ENCODE data around the gene OR2A1. TPM values are rescaled to one million over a fixed set of nuclear protein-coding genes. Genes with fewer than 3 reads are reported as not detected.
"Not testable (repeated sequence)": the region's sequence is repeated elsewhere in the genome, so short reads cannot be mapped to it uniquely, and the experiment has no call there.

OR2A1 gene
- total RNA-seq: not detected

GRCh38 chr7:144311872-144312469 lies at the start of gene OR2A1:
Gene OR2A1, plus strand, starts transcription at chr7:144312419. Its CDS starts 5,706 bp downstream, at chr7:144318125.
- ATAC-seq, H3K9me3 Mint-ChIP-seq: not testable (repeated sequence)

GRCh38 chr7:144264692-144265091 lies 47.5 kb upstream of the OR2A1 start, which contains the start of gene OR2A7:
Gene OR2A7, minus strand, starts transcription at chr7:144264792. Its CDS starts 5,164 bp downstream, at chr7:144259628.
- not testable (repeated sequence) for H3K4me3 Mint-ChIP-seq; ATAC-seq; H3K27me3 Mint-ChIP-seq (ENCODE audit: low read depth)

More at GRCh38 chr7:144311872-144312469, at the start of gene OR2A1:
- not testable (repeated sequence) for H3K4me1 Mint-ChIP-seq (ENCODE audit: low read depth); H3K36me3 Mint-ChIP-seq (ENCODE audit: insufficient read depth); H3K27me3 Mint-ChIP-seq (ENCODE audit: low read depth); DNase-seq; H3K4me3 Mint-ChIP-seq

GRCh38 chr7:144269188-144269587 lies 43.0 kb upstream of the OR2A1 start, which contains the start of gene CTAGE8:
Gene CTAGE8, minus strand, starts transcription at chr7:144269288. Its CDS starts 38 bp downstream, at chr7:144269250.
- not testable (repeated sequence) for ATAC-seq; H3K4me3 Mint-ChIP-seq; H3K4me1 Mint-ChIP-seq (ENCODE audit: low read depth); H3K27me3 Mint-ChIP-seq (ENCODE audit: low read depth); H3K9me3 Mint-ChIP-seq; DNase-seq; H3K36me3 Mint-ChIP-seq (ENCODE audit: insufficient read depth)

More at GRCh38 chr7:144264692-144265091, 47.5 kb upstream of the OR2A1 start, which contains the start of gene OR2A7:
- H3K9me3 Mint-ChIP-seq; DNase-seq; H3K36me3 Mint-ChIP-seq (ENCODE audit: insufficient read depth); H3K4me1 Mint-ChIP-seq (ENCODE audit: low read depth): not testable (repeated sequence)

GRCh38 chr7:144275281-144275680 lies 36.9 kb upstream of the OR2A1 start:
- DNase-seq; H3K4me3 Mint-ChIP-seq; H3K9me3 Mint-ChIP-seq; H3K27me3 Mint-ChIP-seq (ENCODE audit: low read depth); H3K4me1 Mint-ChIP-seq (ENCODE audit: low read depth); ATAC-seq; H3K36me3 Mint-ChIP-seq (ENCODE audit: insufficient read depth): not testable (repeated sequence)

- not testable (repeated sequence) for H3K9me3 Mint-ChIP-seq; H3K4me1 Mint-ChIP-seq (ENCODE audit: low read depth); H3K4me3 Mint-ChIP-seq; ATAC-seq; H3K36me3 Mint-ChIP-seq (ENCODE audit: insufficient read depth); DNase-seq; H3K27me3 Mint-ChIP-seq (ENCODE audit: low read depth)
Observed at GRCh38 chr7:144280010-144280409, 32.2 kb upstream of the OR2A1 start.

- ATAC-seq; H3K36me3 Mint-ChIP-seq (ENCODE audit: insufficient read depth); H3K4me1 Mint-ChIP-seq (ENCODE audit: low read depth); H3K27me3 Mint-ChIP-seq (ENCODE audit: low read depth); H3K4me3 Mint-ChIP-seq; DNase-seq; H3K9me3 Mint-ChIP-seq: not testable (repeated sequence)
Observed at GRCh38 chr7:144281981-144282380, 30.2 kb upstream of the OR2A1 start.

- not testable (repeated sequence) for H3K4me1 Mint-ChIP-seq (ENCODE audit: low read depth); H3K4me3 Mint-ChIP-seq; H3K9me3 Mint-ChIP-seq; DNase-seq; H3K36me3 Mint-ChIP-seq (ENCODE audit: insufficient read depth); ATAC-seq; H3K27me3 Mint-ChIP-seq (ENCODE audit: low read depth)
Observed at GRCh38 chr7:144282490-144282889, 29.7 kb upstream of the OR2A1 start.

- DNase-seq; H3K36me3 Mint-ChIP-seq (ENCODE audit: insufficient read depth); H3K4me1 Mint-ChIP-seq (ENCODE audit: low read depth); ATAC-seq; H3K27me3 Mint-ChIP-seq (ENCODE audit: low read depth); H3K9me3 Mint-ChIP-seq; H3K4me3 Mint-ChIP-seq: not testable (repeated sequence)
Observed at GRCh38 chr7:144283716-144284115, 28.5 kb upstream of the OR2A1 start.

GRCh38 chr7:144287171-144287784 lies 24.9 kb upstream of the OR2A1 start:
- not testable (repeated sequence) for H3K4me1 Mint-ChIP-seq (ENCODE audit: low read depth); DNase-seq; ATAC-seq; H3K36me3 Mint-ChIP-seq (ENCODE audit: insufficient read depth); H3K27me3 Mint-ChIP-seq (ENCODE audit: low read depth); H3K4me3 Mint-ChIP-seq; H3K9me3 Mint-ChIP-seq

- H3K9me3 Mint-ChIP-seq; ATAC-seq; H3K27me3 Mint-ChIP-seq (ENCODE audit: low read depth); H3K36me3 Mint-ChIP-seq (ENCODE audit: insufficient read depth); H3K4me3 Mint-ChIP-seq; H3K4me1 Mint-ChIP-seq (ENCODE audit: low read depth); DNase-seq: not testable (repeated sequence)
Observed at GRCh38 chr7:144291607-144292006, 20.6 kb upstream of the OR2A1 start.

- ATAC-seq, H3K4me3 Mint-ChIP-seq: not testable (repeated sequence)
Observed at GRCh38 chr7:144292384-144293161, 19.6 kb upstream of the OR2A1 start.

GRCh38 chr7:144293794-144294499 lies 18.3 kb upstream of the OR2A1 start:
- H3K27me3 Mint-ChIP-seq (ENCODE audit: low read depth): not testable (repeated sequence)

More at GRCh38 chr7:144292384-144293161, 19.6 kb upstream of the OR2A1 start:
- DNase-seq; H3K27me3 Mint-ChIP-seq (ENCODE audit: low read depth); H3K9me3 Mint-ChIP-seq; H3K36me3 Mint-ChIP-seq (ENCODE audit: insufficient read depth); H3K4me1 Mint-ChIP-seq (ENCODE audit: low read depth): not testable (repeated sequence)

GRCh38 chr7:144302578-144303303 lies 9.5 kb upstream of the OR2A1 start:
- not testable (repeated sequence) for H3K9me3 Mint-ChIP-seq; H3K4me3 Mint-ChIP-seq; H3K36me3 Mint-ChIP-seq (ENCODE audit: insufficient read depth); DNase-seq; H3K4me1 Mint-ChIP-seq (ENCODE audit: low read depth); H3K27me3 Mint-ChIP-seq (ENCODE audit: low read depth); ATAC-seq

More at GRCh38 chr7:144293794-144294499, 18.3 kb upstream of the OR2A1 start:
- H3K4me1 Mint-ChIP-seq (ENCODE audit: low read depth); H3K36me3 Mint-ChIP-seq (ENCODE audit: insufficient read depth); H3K4me3 Mint-ChIP-seq; H3K9me3 Mint-ChIP-seq; DNase-seq: not testable (repeated sequence)
- peak; percentile 83 to 87 for ATAC-seq

Data from activated T-cell treated with anti-CD3 and anti-CD28 coated beads, Interleukin-2, amount 50 U/mL, for 4 hours (primary cell).